ENCODE results near the gene VMP1. TPM values are rescaled to one million over a fixed set of nuclear protein-coding genes. Genes with fewer than 3 reads are reported as not detected.

VMP1 gene
- total and polyA plus RNA-seq, 2 donors from 2014 or later = 96.4 to 338 TPM

DNA sequence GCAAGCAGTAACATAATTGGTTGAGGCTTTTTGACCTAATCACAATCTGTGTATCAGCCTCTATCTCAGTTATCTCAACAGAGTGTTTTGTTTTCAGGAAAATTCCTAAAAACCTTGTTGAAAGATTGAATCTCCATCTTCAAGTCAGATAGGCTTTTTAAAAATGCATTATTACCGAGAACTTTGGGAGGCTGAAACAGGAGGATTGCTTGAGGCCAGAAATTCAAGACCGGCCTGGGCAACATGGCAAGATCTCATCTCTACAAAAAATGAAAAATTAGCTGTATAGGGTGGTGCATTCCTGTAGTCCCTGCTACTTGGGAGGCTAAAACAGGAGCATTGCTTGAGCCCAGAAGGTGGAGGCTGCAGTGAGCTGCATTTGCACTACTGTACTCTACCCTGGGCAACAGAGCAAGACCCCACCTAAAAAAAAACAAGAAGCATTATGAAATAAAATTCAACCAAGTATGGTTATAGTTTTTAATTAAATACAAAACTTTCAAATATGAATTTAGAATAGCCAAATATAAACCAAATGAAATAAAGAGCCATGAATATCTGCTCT is 68.4 kb downstream of the VMP1 start:
- peak overlapping the region in 1 of 2 donors; percentile 72 for H3K27ac ChIP-seq (ENCODE audit: low read depth in 2 of 2, low read length in 2 of 2)
- FAIRE-seq = no peak
- H3K9ac ChIP-seq (ENCODE audit: low read length in 3 of 3) = no peak overlapping the region
- H3K36me3 ChIP-seq (ENCODE audit: control insufficient read depth in 2 of 3, insufficient read depth in 3 of 3, low read length in 3 of 3) = peaks cover 0 to 7% (median 3%) of the 10 kb centered on the region in 3 donors
- no peaks in the 10 kb centered on the region for H3K9me3 ChIP-seq (ENCODE audit: control insufficient read depth in 2 of 3, insufficient read depth in 1 of 3, low read length in 3 of 3)
- intact Hi-C loops (cut with DNase I) = no loop called here
- H3K4me1 ChIP-seq (ENCODE audit: control insufficient read depth in 2 of 3, insufficient read depth in 2 of 3, low read depth in 1 of 3, low read length in 3 of 3) = no peaks in the 10 kb centered on the region
- no peak overlapping the region for H3K4me3 ChIP-seq (ENCODE audit: low read length in 3 of 3)
- TF ChIP-seq, protein P1, sequence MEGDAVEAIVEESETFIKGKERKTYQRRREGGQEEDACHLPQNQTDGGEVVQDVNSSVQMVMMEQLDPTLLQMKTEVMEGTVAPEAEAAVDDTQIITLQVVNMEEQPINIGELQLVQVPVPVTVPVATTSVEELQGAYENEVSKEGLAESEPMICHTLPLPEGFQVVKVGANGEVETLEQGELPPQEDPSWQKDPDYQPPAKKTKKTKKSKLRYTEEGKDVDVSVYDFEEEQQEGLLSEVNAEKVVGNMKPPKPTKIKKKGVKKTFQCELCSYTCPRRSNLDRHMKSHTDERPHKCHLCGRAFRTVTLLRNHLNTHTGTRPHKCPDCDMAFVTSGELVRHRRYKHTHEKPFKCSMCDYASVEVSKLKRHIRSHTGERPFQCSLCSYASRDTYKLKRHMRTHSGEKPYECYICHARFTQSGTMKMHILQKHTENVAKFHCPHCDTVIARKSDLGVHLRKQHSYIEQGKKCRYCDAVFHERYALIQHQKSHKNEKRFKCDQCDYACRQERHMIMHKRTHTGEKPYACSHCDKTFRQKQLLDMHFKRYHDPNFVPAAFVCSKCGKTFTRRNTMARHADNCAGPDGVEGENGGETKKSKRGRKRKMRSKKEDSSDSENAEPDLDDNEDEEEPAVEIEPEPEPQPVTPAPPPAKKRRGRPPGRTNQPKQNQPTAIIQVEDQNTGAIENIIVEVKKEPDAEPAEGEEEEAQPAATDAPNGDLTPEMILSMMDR (IDR thresholded peaks at IDR 0.05; ENCODE audit: borderline replicate concordance, extremely low read depth, insufficient read depth) = no peak
- no peaks in the 10 kb centered on the region for H3K27me3 ChIP-seq (ENCODE audit: control insufficient read depth, insufficient read depth, low read length)
- no peak for DNase-seq

GRCh38 chr17:59776577-59776976 is 69.1 kb downstream of the VMP1 start:
- intact Hi-C loops (cut with DNase I) = no loop called here
- TF ChIP-seq, protein P1 (IDR thresholded peaks at IDR 0.05; ENCODE audit: borderline replicate concordance, extremely low read depth, insufficient read depth) = no peak
- H3K9me3 ChIP-seq (ENCODE audit: control insufficient read depth in 2 of 3, insufficient read depth in 1 of 3, low read length in 3 of 3) = no peaks in the 10 kb centered on the region
- DNase-seq (no peak), FAIRE-seq (no peak)
- no peak overlapping the region for H3K9ac ChIP-seq (ENCODE audit: low read length in 3 of 3)
- H3K4me1 ChIP-seq (ENCODE audit: control insufficient read depth in 2 of 3, insufficient read depth in 2 of 3, low read depth in 1 of 3, low read length in 3 of 3) = no peaks in the 10 kb centered on the region
- H3K4me3 ChIP-seq (ENCODE audit: low read length in 3 of 3) = no peak overlapping the region
- no peak overlapping the region for H3K27ac ChIP-seq (ENCODE audit: low read depth in 2 of 2, low read length in 2 of 2)
- H3K36me3 ChIP-seq (ENCODE audit: control insufficient read depth in 2 of 3, insufficient read depth in 3 of 3, low read length in 3 of 3) = peaks cover 0 to 7% (median 3%) of the 10 kb centered on the region in 3 donors
- no peaks in the 10 kb centered on the region for H3K27me3 ChIP-seq (ENCODE audit: control insufficient read depth, insufficient read depth, low read length)

GRCh38 chr17:59777033-59777432 is 69.6 kb downstream of the VMP1 start:
- no peak for DNase-seq
- Histone ChIP-seq H3K9me3 (ENCODE audit: control insufficient read depth in 2 of 3, insufficient read depth in 1 of 3, low read length in 3 of 3) (no peaks in the 10 kb centered on the region), H3K9ac (ENCODE audit: low read length in 3 of 3) (no peak overlapping the region), H3K36me3 (ENCODE audit: control insufficient read depth in 2 of 3, insufficient read depth in 3 of 3, low read length in 3 of 3) (peaks cover 0 to 7% (median 3%) of the 10 kb centered on the region in 3 donors), H3K4me3 (ENCODE audit: low read length in 3 of 3) (no peak overlapping the region), H3K4me1 (ENCODE audit: control insufficient read depth in 2 of 3, insufficient read depth in 2 of 3, low read depth in 1 of 3, low read length in 3 of 3) (no peaks in the 10 kb centered on the region), H3K27me3 (ENCODE audit: control insufficient read depth, insufficient read depth, low read length) (no peaks in the 10 kb centered on the region), H3K27ac (ENCODE audit: low read depth in 2 of 2, low read length in 2 of 2) (no peak overlapping the region)
- TF ChIP-seq, protein P1 (IDR thresholded peaks at IDR 0.05; ENCODE audit: borderline replicate concordance, extremely low read depth, insufficient read depth) = no peak
- no peak for FAIRE-seq
- intact Hi-C loops (cut with DNase I) = no loop called here

DNA sequence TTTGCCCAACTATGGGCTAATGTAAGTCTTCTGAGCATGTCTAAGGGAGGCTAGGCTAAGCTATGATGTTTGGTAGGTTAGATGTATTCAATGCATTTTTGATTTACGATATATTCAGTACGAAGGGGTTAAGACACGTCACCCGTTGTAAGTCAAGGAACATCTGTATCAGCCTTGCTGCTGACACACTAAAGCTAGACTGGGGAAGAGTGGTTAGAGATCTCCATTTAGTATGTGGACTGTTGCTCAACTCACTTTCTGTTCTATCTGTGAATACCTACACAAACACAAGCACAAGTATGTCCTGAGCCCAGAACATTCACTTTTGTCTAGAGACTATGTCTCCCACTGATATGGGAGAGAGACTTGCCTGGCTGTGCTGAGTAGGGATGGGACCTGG is 71.5 kb downstream of the VMP1 start:
- H3K9ac ChIP-seq (ENCODE audit: low read length in 3 of 3) = no peak overlapping the region
- no peak overlapping the region for H3K4me3 ChIP-seq (ENCODE audit: low read length in 3 of 3)
- intact Hi-C loops (cut with DNase I) = no loop called here
- H3K9me3 ChIP-seq (ENCODE audit: control insufficient read depth in 2 of 3, insufficient read depth in 1 of 3, low read length in 3 of 3) = no peaks in the 10 kb centered on the region
- peaks cover 0 to 2% (median 0%) of the 10 kb centered on the region in 3 donors for H3K4me1 ChIP-seq (ENCODE audit: control insufficient read depth in 2 of 3, insufficient read depth in 2 of 3, low read depth in 1 of 3, low read length in 3 of 3)
- TF ChIP-seq, protein P1 (IDR thresholded peaks at IDR 0.05; ENCODE audit: borderline replicate concordance, extremely low read depth, insufficient read depth) = no peak
- DNase-seq (no peak), FAIRE-seq (no peak)
- H3K36me3 ChIP-seq (ENCODE audit: control insufficient read depth in 2 of 3, insufficient read depth in 3 of 3, low read length in 3 of 3) = peaks cover 0 to 7% (median 3%) of the 10 kb centered on the region in 3 donors
- no peak overlapping the region for H3K27ac ChIP-seq (ENCODE audit: low read depth in 2 of 2, low read length in 2 of 2)
- no peaks in the 10 kb centered on the region for H3K27me3 ChIP-seq (ENCODE audit: control insufficient read depth, insufficient read depth, low read length)

Measured in kidney (tissue), 14 donors.